B cell (primary cell): Measurements from ENCODE around the gene C1QA.

Experiments used
- EZH2 ChIP-seq: IDR thresholded peaks from 2 replicates; pipeline ENCODE4 v1.6.1; 2012; ENCODE audit warnings: borderline replicate concordance, low read depth, mild to moderate bottlenecking, moderate library complexity, low read length; ENCODE audit not compliant: insufficient read depth, poor library complexity, severe bottlenecking
- TF ChIP-seq, protein P1 (sequence below): fragments of 200-600 bp; IDR thresholded peaks from one replicate; pipeline ENCODE4 v1.8.0; 2022; ENCODE audit warnings: antibody characterized with exemption, mild to moderate bottlenecking

DNA sequence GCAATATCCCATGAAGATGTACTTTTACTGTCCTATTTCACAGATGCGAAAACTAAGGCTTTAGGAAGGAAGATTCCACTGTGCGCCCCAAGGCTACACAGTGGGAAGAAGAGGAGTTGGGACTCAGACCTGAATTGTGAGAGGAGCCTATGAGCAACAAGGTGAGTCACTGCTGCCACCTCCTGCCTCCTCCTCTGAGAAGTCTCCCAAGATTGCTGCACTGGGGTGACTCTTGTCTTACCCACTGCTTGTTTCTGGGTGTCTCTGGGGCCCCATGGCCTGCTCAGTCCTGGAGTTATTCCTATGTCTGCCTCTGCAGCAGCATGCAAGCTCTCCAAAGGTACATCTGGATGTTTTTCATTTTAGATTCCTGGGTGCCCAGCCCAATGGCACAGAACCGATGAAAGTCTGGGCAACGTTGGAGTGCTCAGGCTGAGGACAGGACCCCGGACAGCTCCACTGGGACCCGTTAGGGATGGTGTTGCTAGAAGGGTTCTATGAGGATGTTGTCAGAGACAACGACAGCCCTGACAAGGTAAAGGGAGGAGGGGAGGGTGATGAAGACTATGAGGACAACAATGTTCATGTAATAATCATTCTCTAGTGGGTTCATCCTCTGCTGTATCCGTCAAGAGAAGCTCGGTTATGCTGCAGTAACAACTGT is 11.0 kb upstream of the C1QA start:
- TF ChIP-seq, protein P1, sequence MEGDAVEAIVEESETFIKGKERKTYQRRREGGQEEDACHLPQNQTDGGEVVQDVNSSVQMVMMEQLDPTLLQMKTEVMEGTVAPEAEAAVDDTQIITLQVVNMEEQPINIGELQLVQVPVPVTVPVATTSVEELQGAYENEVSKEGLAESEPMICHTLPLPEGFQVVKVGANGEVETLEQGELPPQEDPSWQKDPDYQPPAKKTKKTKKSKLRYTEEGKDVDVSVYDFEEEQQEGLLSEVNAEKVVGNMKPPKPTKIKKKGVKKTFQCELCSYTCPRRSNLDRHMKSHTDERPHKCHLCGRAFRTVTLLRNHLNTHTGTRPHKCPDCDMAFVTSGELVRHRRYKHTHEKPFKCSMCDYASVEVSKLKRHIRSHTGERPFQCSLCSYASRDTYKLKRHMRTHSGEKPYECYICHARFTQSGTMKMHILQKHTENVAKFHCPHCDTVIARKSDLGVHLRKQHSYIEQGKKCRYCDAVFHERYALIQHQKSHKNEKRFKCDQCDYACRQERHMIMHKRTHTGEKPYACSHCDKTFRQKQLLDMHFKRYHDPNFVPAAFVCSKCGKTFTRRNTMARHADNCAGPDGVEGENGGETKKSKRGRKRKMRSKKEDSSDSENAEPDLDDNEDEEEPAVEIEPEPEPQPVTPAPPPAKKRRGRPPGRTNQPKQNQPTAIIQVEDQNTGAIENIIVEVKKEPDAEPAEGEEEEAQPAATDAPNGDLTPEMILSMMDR, result no peak
- TF ChIP-seq EZH2, result no peak
